SW480 (cell line): Measurements from ENCODE around the gene RHOV.

ENCODE experiments used
- DNase-seq: peaks from one replicate; pipeline ENCODE4 v3.0.0-alpha.2; 2016; ENCODE audit warnings: low spot score

The RHOV gene

GRCh38 chr15:40873694-40874561, at the start of gene RHOV:
RHOV (minus strand) TSS chr15:40874234; CDS start chr15:40874139, 95 bp downstream.
- DNase-seq: peak; percentile 80

DNA sequence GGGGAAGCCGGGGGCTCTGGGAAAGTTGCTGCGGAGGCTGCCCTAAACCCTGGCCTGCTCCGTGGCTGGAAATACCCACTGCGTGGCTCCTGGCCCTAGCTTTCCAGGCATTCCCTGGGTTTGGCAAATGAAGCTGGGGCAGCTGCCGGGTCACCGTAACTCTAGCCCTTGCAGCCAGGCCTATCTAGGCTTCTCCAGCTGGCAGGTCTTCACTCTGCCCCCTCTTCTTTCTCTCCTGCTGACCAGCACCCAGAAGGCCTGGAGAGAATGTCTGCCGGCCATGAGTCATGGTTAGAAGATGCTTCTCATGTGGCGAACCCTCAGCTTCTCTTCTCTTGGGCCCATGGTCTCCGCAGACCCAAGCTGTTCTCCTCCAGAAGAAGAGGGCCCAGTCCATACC, 49.5 kb upstream of the RHOV start:
- DNase-seq: no peak

DNA sequence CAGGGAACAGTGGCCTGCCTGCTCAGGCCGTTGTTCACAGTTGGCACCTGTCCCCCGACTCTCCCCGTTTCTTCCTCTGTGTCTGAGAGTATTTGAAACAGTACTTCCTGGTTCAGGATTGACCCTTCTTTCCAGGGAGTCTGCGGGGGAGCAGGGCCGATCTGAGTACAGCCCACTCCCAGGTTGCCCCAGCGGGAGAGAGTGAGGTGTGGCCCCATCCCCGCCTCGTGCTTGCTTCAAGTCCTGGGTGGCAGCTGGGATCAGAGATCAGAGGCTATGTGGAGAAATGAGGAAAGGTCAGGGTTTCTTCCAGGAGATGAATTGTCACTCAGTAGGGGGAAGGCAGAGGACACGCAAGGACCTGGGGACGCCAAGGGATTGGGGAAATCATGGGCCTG, 48.6 kb upstream of the RHOV start:
- no peak for DNase-seq

DNA sequence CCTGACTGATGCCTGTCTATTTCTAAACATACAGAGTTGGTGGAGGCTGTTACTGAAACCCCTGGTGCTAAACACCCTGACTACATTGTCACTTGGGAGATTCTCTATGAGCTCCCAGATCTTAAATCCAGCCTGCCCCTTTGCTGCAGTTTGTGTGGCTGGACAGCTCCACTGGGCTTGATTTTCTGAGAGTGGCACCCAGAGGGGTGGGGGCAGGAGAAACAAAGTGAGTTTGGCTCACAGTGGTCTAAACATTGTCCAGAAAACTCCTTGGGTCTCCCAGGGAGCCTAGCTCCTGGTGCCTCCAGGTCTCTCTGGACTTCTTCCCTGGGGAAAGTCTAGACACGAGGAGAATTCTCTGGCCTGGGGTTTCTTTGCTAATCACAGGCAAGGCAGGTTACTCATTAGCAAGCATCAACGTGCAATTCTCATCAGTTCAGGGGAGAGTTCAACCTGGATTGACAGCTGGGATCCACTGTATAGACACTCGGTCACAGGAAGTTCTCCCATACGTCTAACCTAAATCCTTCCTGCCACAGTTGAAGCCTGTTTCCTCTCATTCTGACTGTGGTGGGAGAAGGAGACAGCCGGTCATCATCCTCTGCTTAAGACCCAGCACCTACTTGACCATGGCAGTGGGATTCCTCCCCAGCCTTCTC, 48.0 kb upstream of the RHOV start:
- DNase-seq: no peak

DNA sequence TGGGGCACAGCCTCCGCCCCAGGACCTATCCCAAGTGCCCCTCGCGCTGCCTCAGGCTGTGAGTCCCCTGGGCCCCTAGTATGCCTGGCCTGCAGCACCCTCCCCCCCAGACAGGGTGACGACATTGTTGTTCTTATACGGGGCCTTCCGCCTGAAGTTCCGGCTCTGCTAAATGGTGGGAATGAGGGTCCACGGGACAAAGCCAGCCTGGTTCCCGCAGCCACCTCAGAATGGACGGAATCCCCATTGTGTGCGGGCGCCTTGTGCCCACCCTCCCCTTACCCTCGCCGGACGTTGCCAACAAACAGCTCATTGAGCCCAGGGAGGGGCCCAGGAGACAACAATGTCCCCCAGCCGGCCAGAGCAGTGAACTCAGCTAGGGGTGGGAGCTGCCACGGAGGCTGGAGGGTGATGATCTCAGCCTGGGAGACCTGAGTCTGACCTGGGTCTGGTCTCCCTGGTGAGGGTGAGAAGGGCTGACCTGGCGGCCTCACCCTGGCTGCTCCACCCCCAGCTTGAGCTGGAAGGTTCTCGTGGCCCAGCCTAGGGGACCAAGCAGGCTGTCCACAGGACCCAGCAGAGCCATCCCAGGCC, 44.9 kb upstream of the RHOV start:
- DNase-seq: no peak

- no peak for DNase-seq
Measured at GRCh38 chr15:40918146-40918798, 44.2 kb upstream of the RHOV start.

DNA sequence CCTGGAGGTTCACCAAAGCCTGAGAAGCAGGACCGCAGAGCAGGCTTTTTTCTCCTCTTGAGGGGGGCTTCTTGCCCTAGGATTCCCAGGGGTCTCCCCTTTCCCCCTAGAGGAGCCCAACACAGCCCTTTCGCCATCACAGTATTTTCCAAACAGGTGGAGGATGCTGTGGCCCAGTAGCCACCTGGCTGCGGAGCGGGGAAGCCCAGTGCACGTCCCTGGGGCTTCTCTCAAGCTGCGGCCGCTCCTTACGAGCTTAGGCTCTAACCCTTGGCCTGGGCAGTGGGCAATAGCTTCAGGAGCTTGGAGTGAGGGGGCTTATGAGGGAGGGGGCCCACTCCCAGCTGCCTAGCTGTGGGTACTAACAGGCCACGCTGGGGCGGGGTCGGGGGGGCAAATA, 43.6 kb upstream of the RHOV start:
- DNase-seq: no peak

GRCh38 chr15:40915679-40916078, 41.6 kb upstream of the RHOV start:
- DNase-seq: no peak

- no peak for DNase-seq
Measured at GRCh38 chr15:40915116-40915661, 41.2 kb upstream of the RHOV start.

DNA sequence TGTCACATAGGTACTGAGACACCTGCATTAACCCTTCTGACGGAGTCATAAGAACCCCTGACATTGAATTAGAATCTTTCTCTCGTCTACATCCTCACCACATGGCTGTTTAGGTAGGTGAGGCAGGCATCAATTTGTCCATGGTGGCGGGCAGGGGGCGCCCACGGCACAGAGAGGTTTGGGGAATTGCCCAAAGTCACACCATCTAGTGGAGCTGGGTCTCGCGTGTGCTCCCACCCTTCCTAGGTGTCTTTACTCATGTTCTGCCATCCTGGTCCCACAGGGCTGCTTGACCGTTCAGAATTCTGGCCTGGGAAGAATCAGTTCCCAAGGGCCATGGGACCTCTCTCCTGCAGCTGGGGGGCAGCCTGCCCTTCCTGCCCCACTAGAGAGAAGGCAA, 40.5 kb upstream of the RHOV start:
- no peak for DNase-seq

DNA sequence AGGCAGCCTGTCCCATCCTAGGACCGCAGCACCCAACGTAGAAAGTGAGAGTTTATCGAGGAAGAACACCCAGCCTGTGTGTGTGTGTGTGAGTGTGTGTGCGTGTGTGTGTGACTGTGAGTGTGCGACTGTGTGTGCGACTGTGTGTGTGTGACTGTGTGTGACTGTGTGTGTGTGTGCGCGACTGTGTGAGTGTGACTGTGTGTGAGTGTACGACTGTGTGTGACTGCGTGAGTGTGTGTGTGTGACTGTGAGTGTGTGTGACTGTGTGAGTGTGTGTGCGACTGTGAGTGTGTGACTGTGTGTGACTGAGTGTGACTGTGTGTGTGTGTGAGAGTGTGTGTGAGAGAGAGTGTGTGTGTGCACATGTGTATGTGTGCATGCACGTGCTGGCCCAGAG, 40.0 kb upstream of the RHOV start:
- no peak for DNase-seq

- DNase-seq: no peak
Measured at GRCh38 chr15:40912478-40912877, 38.4 kb upstream of the RHOV start.

- DNase-seq: no peak
Measured at GRCh38 chr15:40911693-40912092, 37.7 kb upstream of the RHOV start.

DNA sequence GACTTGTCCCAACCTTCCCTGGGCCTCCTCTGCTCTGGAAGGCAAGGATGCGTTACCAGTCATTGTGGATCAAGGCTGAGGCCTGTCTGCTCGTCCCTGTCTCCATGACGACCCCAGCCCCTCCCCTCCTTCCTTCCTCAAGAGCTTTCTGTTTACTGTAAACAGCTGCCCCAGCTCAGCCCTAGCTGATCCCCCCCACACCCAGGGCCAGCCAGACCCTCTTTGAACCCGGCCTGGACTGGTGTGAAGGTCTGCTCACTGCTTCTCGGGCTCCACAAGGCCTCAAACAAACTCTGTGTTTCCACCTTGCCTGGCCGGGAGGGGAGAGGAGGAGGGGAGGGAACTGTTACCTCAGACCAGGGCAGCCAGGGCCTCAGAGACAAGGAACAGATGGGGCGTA, 37.1 kb upstream of the RHOV start:
- DNase-seq: no peak

- DNase-seq: no peak
Measured at GRCh38 chr15:40909662-40910630, 35.9 kb upstream of the RHOV start.

DNA sequence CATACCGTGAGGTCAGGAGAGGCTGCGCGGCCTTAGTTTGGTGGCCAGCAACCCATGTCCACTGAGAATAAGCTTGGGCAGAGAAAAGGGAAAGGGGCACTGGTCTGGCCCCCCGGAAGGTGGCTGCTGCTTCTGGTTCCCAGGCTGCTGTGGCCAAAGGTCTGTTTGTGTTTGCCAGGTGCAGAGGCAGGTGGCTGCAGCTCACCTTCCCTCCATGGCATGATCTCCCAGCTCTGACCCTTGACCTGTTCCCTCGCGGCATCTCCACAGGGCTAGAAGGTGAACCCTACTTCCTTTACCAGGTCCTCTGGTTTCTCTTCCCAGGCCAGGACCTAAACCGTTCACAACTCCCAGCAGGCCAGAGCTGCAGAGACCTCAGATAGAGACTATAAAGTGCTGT, 34.1 kb upstream of the RHOV start:
- no peak for DNase-seq

DNA sequence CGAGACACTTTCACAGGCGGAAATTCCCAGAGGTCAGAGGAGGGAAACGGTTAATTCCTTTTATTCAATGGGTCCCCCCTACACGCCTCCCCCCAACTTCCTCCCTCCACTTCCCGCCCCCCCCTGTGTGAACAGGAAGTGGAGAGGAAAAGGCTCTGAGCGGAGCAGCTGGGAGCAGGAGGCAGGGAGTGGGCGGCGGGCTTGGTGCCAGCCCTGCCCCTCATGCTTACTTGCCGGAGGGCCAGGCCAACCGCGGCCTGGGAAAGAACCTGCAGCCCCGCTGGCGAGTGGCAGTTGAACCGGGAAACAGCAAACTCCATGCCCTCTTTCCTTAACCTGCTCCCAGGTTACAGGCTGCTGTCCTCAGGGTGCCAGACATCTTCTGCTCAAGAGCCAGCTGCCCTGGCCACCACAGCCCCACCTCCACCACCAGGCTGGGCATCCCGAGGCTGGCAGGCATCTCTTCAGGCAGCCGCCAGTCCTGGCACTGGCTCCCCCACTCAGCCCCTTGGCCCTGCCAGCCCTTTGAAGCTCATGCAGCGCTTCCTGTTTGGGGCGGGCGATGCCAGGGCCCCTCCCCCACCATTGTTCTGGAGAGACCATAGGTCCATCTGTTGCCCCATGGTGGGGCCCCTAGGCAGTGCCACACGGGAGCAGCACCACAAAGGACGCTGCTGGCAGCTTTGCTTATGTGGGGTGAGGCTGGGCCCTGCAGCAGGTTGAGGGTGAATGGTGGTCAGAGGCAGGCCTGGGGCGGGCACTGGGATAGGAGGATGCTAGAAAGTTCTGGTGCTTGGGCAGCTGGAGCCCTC, 33.2 kb upstream of the RHOV start:
- DNase-seq: peak; percentile 80

GRCh38 chr15:40906091-40906990, 32.3 kb upstream of the RHOV start:
- peak; percentile 94 for DNase-seq

DNA sequence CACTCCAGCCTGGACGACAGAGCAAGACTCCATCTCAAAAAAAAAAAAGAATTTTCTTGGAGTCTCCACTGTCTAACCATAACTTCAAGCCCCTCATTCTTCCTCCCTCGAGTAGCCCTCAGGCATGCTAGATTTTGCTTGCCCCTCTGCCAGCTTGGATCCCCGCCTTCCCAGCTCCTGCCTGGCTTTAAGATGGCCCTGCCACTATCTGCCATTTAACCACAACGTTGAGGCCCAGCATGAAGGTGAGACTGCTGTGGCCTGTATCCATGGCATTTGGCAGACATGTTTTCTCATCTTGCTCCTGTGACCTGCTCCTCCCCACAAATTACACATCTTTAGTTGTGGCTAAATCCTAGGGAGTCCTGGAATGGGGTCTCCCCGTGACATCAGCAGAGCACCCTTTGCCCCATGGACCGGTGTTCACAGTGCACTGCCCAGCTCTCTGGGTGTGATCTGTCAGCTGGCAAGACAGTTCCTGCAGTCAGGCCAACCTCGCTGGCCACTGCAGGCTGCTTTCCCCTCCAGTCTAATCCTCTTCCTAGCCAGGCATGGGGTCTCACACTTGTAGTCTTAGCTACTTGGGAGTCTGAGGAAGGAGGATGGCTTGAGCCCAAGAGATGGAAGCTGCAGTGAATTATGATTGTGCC, 30.6 kb upstream of the RHOV start:
- DNase-seq: no peak
